ENCODE measurements around the gene TSPO2.

GRCh38 chr6:41054511-41054910 lies 12.2 kb downstream of the TSPO2 start:
- no peak for TF ChIP-seq EZH2 (IDR thresholded peaks at IDR 0.05)
- TF ChIP-seq CTCF (IDR thresholded peaks at IDR 0.05): no peak
- no peak for TF ChIP-seq EZH2phosphoT487 (IDR thresholded peaks at IDR 0.05)

Data from neural progenitor cell (in vitro differentiated cells).